Tibial artery (tissue), 4 donors: ENCODE results near the gene MAFF.

Experiments
- DNase-seq, 2 donors: peaks; one replicate each; pipeline ENCODE4 v3.0.0-alpha.2; 2019
- H3K27ac ChIP-seq, 2 donors: fragments of 200-600 bp; sonication (generic) in 1 of 2; 1 replicate in 1 of 2; 2 replicates in 1 of 2; pipeline ENCODE4 v1.5.1; 2018 to 2019; ENCODE audit warnings: mild to moderate bottlenecking in 1 of 2
- H3K27me3 ChIP-seq, 2 donors: fragments of 200-600 bp; sonication (generic) in 1 of 2; one replicate each; pipeline versions ENCODE4 v1.5.1 to v1.6.0; 2016 to 2019
- H3K36me3 ChIP-seq, 3 donors: fragments of 200-600 bp; sonication (generic) in 2 of 3; one replicate each; pipeline ENCODE4 v1.5.1; 2016 to 2019; ENCODE audit warnings: mild to moderate bottlenecking in 2 of 3
- H3K4me1 ChIP-seq, 4 donors: fragments of 200-600 bp; sonication (generic) in 2 of 4; 1 replicate in 3 of 4; 2 replicates in 1 of 4; pipeline ENCODE4 v1.5.1; 2016 to 2019
- H3K4me3 ChIP-seq, 2 donors: fragments of 200-600 bp; sonication (generic) in 1 of 2; 1 replicate in 1 of 2; 2 replicates in 1 of 2; pipeline ENCODE4 v1.5.1; 2018 to 2019; ENCODE audit warnings: mild to moderate bottlenecking in 2 of 2
- H3K9me3 ChIP-seq, 3 donors: fragments of 200-600 bp; sonication (generic) in 1 of 3; one replicate each; pipeline ENCODE4 v1.5.1; 2016 to 2019
- intact Hi-C: fragments of 100-400 bp; cut with DNase I; formaldehyde crosslinking; loops from one replicate; pipeline ENCODE4 v1.15.0; 2023; ENCODE audit warnings: low total_unique reads
- TF ChIP-seq, protein P1 (sequence below), 2 experiments: fragments of 200-600 bp in 1 of 2; fragments of 450-650 bp in 1 of 2; IDR thresholded peaks; one replicate each; pipeline ENCODE4 v1.5.1; 2017 to 2019; ENCODE audit warnings: antibody characterized with exemption in 2 of 2, mild to moderate bottlenecking in 1 of 2, moderate library complexity in 1 of 2

MAFF gene

GRCh38 chr22:38189104-38189503 lies 12.7 kb upstream of the MAFF start:
- no peaks in the 10 kb centered on the region for H3K27me3 ChIP-seq
- TF ChIP-seq, protein P1, sequence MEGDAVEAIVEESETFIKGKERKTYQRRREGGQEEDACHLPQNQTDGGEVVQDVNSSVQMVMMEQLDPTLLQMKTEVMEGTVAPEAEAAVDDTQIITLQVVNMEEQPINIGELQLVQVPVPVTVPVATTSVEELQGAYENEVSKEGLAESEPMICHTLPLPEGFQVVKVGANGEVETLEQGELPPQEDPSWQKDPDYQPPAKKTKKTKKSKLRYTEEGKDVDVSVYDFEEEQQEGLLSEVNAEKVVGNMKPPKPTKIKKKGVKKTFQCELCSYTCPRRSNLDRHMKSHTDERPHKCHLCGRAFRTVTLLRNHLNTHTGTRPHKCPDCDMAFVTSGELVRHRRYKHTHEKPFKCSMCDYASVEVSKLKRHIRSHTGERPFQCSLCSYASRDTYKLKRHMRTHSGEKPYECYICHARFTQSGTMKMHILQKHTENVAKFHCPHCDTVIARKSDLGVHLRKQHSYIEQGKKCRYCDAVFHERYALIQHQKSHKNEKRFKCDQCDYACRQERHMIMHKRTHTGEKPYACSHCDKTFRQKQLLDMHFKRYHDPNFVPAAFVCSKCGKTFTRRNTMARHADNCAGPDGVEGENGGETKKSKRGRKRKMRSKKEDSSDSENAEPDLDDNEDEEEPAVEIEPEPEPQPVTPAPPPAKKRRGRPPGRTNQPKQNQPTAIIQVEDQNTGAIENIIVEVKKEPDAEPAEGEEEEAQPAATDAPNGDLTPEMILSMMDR (IDR thresholded peaks at IDR 0.05): no peak
- intact Hi-C loops: no loop called here

DNA sequence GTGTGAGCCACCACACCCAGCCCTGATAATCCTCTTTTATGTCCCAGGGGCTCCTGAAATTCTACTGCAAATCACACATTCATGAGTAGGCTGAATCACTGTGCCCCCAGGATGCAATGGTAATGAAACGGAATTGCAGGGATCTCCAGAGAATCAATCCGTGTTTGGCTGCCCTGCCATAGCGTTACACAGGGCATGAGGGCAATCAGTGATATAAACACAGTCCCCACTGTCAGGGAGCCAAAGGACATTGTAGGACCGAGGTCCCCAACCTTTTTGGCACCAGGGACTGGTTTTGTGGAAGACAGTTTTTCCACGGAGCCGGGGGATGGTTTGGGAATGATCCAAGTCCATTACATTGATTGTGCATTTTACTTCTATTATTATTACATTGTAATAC lies 11.2 kb upstream of the MAFF start:
- TF ChIP-seq, protein P1 (IDR thresholded peaks at IDR 0.05): no peak
- Histone ChIP-seq H3K27me3 (no peaks in the 10 kb centered on the region), H3K4me1 (peaks cover 0 to 29% (median 0%) of the 10 kb centered on the region in 4 donors), H3K9me3 (no peaks in the 10 kb centered on the region), H3K36me3 (no peaks in the 10 kb centered on the region), H3K27ac (no peak overlapping the region), H3K4me3 (no peak overlapping the region)
- no peak for DNase-seq
- intact Hi-C loops: loop anchor here (10.0 kb wide), 1 partner anchor 76 kb away; the partner anchor contains the start of gene BAIAP2L2

More at GRCh38 chr22:38189104-38189503, 12.7 kb upstream of the MAFF start:
- no peaks in the 10 kb centered on the region for H3K9me3 ChIP-seq
- H3K27ac ChIP-seq: no peak overlapping the region
- no peak overlapping the region for H3K4me3 ChIP-seq
- no peaks in the 10 kb centered on the region for H3K36me3 ChIP-seq
- DNase-seq: no peak
- H3K4me1 ChIP-seq: peaks cover 0 to 23% (median 0%) of the 10 kb centered on the region in 4 donors

- H3K9me3 ChIP-seq: no peaks in the 10 kb centered on the region
- H3K4me1 ChIP-seq: peaks cover 0 to 29% (median 0%) of the 10 kb centered on the region in 4 donors
- no peaks in the 10 kb centered on the region for H3K27me3 ChIP-seq
- no peaks in the 10 kb centered on the region for H3K36me3 ChIP-seq
- H3K27ac ChIP-seq: no peak overlapping the region
- intact Hi-C loops: loop anchor here (10.0 kb wide), 1 partner anchor 76 kb away; the partner anchor contains the start of gene BAIAP2L2
- no peak for DNase-seq
- no peak overlapping the region for H3K4me3 ChIP-seq
- TF ChIP-seq, protein P1 (IDR thresholded peaks at IDR 0.05): no peak
Measured at GRCh38 chr22:38191055-38191454, 10.7 kb upstream of the MAFF start.

DNA sequence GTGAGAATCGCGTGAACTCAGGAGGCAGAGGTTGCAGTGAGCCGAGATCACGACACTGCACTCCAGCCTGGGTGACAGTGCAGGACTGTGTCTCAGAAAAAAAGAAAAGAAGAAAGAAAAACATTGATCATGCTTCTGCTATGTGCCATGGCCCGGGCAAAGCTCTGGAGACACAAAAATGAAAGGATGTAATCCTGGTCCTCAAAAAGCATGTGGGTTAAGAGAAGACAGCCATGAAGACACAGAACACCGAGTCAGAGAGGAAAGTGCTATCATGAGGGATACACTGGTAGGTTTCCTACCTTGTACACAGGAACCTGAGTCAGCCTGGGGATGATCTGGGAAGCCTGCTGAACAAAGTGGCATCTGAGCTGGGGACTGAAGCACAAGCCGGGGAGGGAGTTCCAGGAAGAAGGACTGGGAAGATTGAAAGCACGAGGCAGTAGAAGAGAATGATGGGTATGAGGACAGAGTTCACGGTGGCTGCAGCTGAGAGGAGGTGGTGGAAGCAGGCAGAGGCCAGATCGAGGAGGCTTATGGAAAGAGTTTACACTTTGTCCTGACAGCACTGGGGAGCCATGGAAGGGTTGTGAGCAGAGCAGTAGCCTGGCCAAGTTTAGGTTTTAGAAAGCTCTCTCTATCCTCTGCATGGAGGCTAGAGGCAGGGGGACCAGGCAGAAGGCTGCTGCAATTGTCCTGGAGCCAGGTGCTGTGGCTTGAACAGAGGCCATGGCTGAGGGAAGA lies 9.9 kb upstream of the MAFF start:
- Histone ChIP-seq H3K9me3 (no peaks in the 10 kb centered on the region), H3K27me3 (no peaks in the 10 kb centered on the region), H3K27ac (no peak overlapping the region), H3K36me3 (no peaks in the 10 kb centered on the region), H3K4me3 (no peak overlapping the region), H3K4me1 (peaks cover 0 to 29% (median 0%) of the 10 kb centered on the region in 4 donors)
- intact Hi-C loops: loop anchor here (10.0 kb wide), 1 partner anchor 77 kb away; the partner anchor contains the start of gene BAIAP2L2
- no peak for DNase-seq
- TF ChIP-seq, protein P1 (IDR thresholded peaks at IDR 0.05): no peak

DNA sequence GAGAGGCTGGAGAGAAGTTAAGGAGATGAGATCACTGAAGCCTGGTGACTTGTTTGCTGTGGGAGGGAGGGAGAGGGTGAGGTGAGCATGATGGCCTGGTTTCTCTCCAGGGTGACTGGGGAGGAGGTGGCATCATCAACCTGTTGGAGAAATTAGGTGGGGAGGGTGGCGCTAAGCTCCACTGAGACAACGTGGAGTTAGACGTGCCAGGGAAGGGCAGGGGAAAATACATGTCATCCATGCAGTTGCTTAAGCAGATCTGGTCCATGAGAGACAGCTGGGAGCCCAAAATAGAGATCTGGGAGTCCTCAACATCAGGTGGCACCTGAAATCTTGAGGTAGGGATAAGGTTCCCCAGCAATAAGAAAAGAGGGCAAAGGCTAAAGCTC lies 9.3 kb upstream of the MAFF start:
- no peaks in the 10 kb centered on the region for H3K9me3 ChIP-seq
- intact Hi-C loops: loop anchor here (10.0 kb wide), 1 partner anchor 78 kb away; the partner anchor contains the start of gene BAIAP2L2
- no peak overlapping the region for H3K27ac ChIP-seq
- TF ChIP-seq, protein P1 (IDR thresholded peaks at IDR 0.05): no peak
- DNase-seq: no peak
- H3K36me3 ChIP-seq: no peaks in the 10 kb centered on the region
- H3K4me1 ChIP-seq: peaks cover 0 to 29% (median 0%) of the 10 kb centered on the region in 4 donors
- H3K4me3 ChIP-seq: no peak overlapping the region
- H3K27me3 ChIP-seq: no peaks in the 10 kb centered on the region
